HepG2 (cell line): ENCODE results near the gene F13B. TPM values are rescaled to one million over a fixed set of nuclear protein-coding genes. Genes with fewer than 3 reads are reported as not detected.

ENCODE experiments used
- ATAC-seq: fragments of 200-7000 bp; cut with Tn5 transposase; 3 replicates; pipeline ENCODE4 v1.9.1; 2020; ENCODE audit warnings: mild to moderate bottlenecking, moderate library complexity
- BruUV-seq: library from RNA; stranded (reverse); fragments of 400-500 nt; replicated peaks from 2 replicates; lab custom pipeline; 2021; lab: Mats Ljungman, UMichigan
- CTCF ChIA-PET: fragments of 300-600 bp; formaldehyde crosslinking; extraction: SDS; loops from one replicate; lab custom pipeline; 2021; ENCODE audit warnings: low total read pairs, inconsistent platforms, low intra/inter-chr PET ratio; lab: Yijun Ruan, JAX
- POLR2A ChIA-PET: fragments of 350-600 bp; sonication (Branson Sonifier 250); formaldehyde crosslinking; loops from one replicate; lab custom pipeline; 2020; ENCODE audit warnings: antibody characterized with exemption, inconsistent platforms; lab: Yijun Ruan, JAX
- DNase-seq: peaks from one replicate; pipeline ENCODE4 v3.0.0-alpha.2; 2015; ENCODE audit warnings: low spot score
- FAIRE-seq: peaks from 3 replicates; lab custom pipeline; 2011; peaks lifted over from hg19 to GRCh38; lab: Jason Lieb, UNC
- H2AFZ ChIP-seq: one replicate; pipeline ENCODE4 v1.6.1; 2011; ENCODE audit warnings: low read length, inconsistent platforms
- H3K27ac ChIP-seq: fragments of 300-600 bp; 3 replicates; pipeline ENCODE4 v1.8.0; 2011; ENCODE audit warnings: mixed run types, mild to moderate bottlenecking, mixed read lengths, low read length, inconsistent platforms; ENCODE audit not compliant: insufficient read depth; ENCODE audit errors: extremely low read length
- H3K27me3 ChIP-seq, 2 experiments: fragments of 200-600 bp in 1 of 2; 2 replicates in 1 of 2; 3 replicates in 1 of 2; pipeline versions ENCODE4 v1.6.0 to v1.8.0; 2011; ENCODE audit warnings: low read length in 2 of 2, mild to moderate bottlenecking in 2 of 2, moderate library complexity in 2 of 2, inconsistent platforms in 1 of 2; ENCODE audit not compliant: insufficient read depth in 2 of 2, control insufficient read depth in 1 of 2
- H3K36me3 ChIP-seq, 2 experiments: fragments of 200-600 bp in 1 of 2; replicated peaks in 1 of 2; 2 replicates in 1 of 2; 3 replicates in 1 of 2; pipeline versions ENCODE4 v1.5.1 to v1.8.0; 2011; ENCODE audit warnings: low read length in 2 of 2, inconsistent platforms in 1 of 2; ENCODE audit not compliant: insufficient read depth in 2 of 2, control insufficient read depth in 1 of 2
- H3K4me1 ChIP-seq: 2 replicates; pipeline ENCODE4 v1.5.1; 2012; ENCODE audit warnings: low read length, inconsistent platforms; ENCODE audit not compliant: insufficient read depth
- H3K4me2 ChIP-seq: 2 replicates; pipeline ENCODE4 v1.6.0; 2011; ENCODE audit warnings: low read depth, low read length, inconsistent platforms
- H3K4me3 ChIP-seq, 3 experiments: fragments of 200-600 bp in 1 of 3; sonication (generic), shearing (Covaris generic) in 1 of 3; replicated peaks in 1 of 3; 2 replicates each; pipeline ENCODE4 v1.5.1; 2011 to 2016; ENCODE audit warnings: low read length in 3 of 3, inconsistent platforms in 2 of 3, low read depth in 2 of 3, mild to moderate bottlenecking in 2 of 3, control low read depth in 1 of 3, mixed read lengths in 1 of 3; ENCODE audit not compliant: insufficient read depth in 1 of 3
- H3K79me2 ChIP-seq: one replicate; pipeline ENCODE4 v1.6.1; 2011; ENCODE audit warnings: low read length, inconsistent platforms; ENCODE audit not compliant: insufficient read depth
- H3K9ac ChIP-seq: 2 replicates; pipeline ENCODE4 v1.6.0; 2011; ENCODE audit warnings: mild to moderate bottlenecking, low read depth, low read length, inconsistent platforms; ENCODE audit not compliant: insufficient read depth
- H3K9me3 ChIP-seq: 2 replicates; pipeline ENCODE4 v1.5.1; 2012; ENCODE audit warnings: mild to moderate bottlenecking, low read length
- H4K20me1 ChIP-seq: 2 replicates; pipeline ENCODE4 v1.6.0; 2011; ENCODE audit warnings: inconsistent platforms, mild to moderate bottlenecking, low read length, moderate library complexity; ENCODE audit not compliant: insufficient read depth
- SP4 ChIP-seq: sonication (generic); formaldehyde crosslinking; IDR thresholded peaks from 2 replicates; pipeline ENCODE4 v1.8.1; 2023; ENCODE audit warnings: mild to moderate bottlenecking, missing genetic modification reagents
- ZNF234 ChIP-seq: sonication (generic); formaldehyde crosslinking; conservative IDR thresholded peaks from 2 replicates; pipeline ENCODE4 v1.5.1; 2020; ENCODE audit warnings: mild to moderate bottlenecking, missing genetic modification reagents
- ZNF276 ChIP-seq: sonication (generic); formaldehyde crosslinking; IDR thresholded peaks from 2 replicates; pipeline ENCODE4 v1.4.0; 2020; ENCODE audit warnings: mild to moderate bottlenecking, low read depth, missing genetic modification reagents
- ZNF558 ChIP-seq: sonication (generic); formaldehyde crosslinking; IDR thresholded peaks from 2 replicates; pipeline ENCODE4 v1.9.0; 2022; ENCODE audit warnings: mild to moderate bottlenecking, missing genetic modification reagents, borderline replicate concordance
- in situ Hi-C: cut with HindIII; loops from 2 replicates; pipeline ENCODE4 v1.10.0; 2017; ENCODE audit warnings: low pct_unique_long_range_greater_than_20kb; ENCODE audit not compliant: extremely low pct_ligation_motif_present
- intact Hi-C: fragments of 100-400 bp; cut with micrococcal nuclease; formaldehyde crosslinking; loops from one replicate; pipeline ENCODE4 v1.10.0; 2022; ENCODE audit not compliant: unreplicated experiment
- polyA plus RNA-seq, 8 experiments: library from polyadenylated mRNA; depleted of rRNA in 3 of 8; stranded (reverse) in 7 of 8; unstranded in 1 of 8; fragments of >200 nt; fragmentation: Illumina TruSeq in 4 of 8; extraction: Trizol in 4 of 8; gene quantifications; 2 replicates each; pipeline versions ENCODE4 v1.2.1 to v1.2.3, GENCODE V29; 2011 to 2016; ENCODE audit warnings: low read depth in 4 of 8, missing spikeins in 1 of 8, mixed read lengths in 1 of 8; ENCODE audit not compliant: insufficient read depth in 1 of 8
- total RNA-seq, 5 experiments: library from RNA; depleted of rRNA; stranded (reverse); fragments of >200 nt; fragmentation: Illumina TruSeq; extraction: Trizol; gene quantifications; 2 replicates each; pipeline ENCODE4 v1.2.3, GENCODE V29; 2016; ENCODE audit warnings: low read depth in 1 of 5

The F13B gene
- total and polyA plus RNA-seq, 2 of the 13 experiments (the other 11 are each of a cell fraction or from before 2014, with no cell fraction given), result 0.41 to 2.7 TPM

- TF ChIP-seq ZNF276 (CRISPR knock-in tag) (no peak), ZNF558 (CRISPR knock-in tag) (no peak), ZNF234 (CRISPR knock-in tag) (no peak)
These were observed 25.5 kb upstream of the F13B start (continued) for GRCh38 chr1:197092491-197093023.

GRCh38 chr1:197083474-197083873, 16.4 kb upstream of the F13B start:
- Histone ChIP-seq H3K4me2 (no peak overlapping the region), H3K36me3 (peaks cover 1 to 27% of the 10 kb centered on the region in 2 experiments; a peak in 4 of 5 replicates), H3K4me3 (no peak overlapping the region), H2AFZ (no peak overlapping the region), H3K27ac (no peak overlapping the region), H3K9me3 (peaks cover 23% of the 10 kb centered on the region), H3K4me1 (no peaks in the 10 kb centered on the region), H3K27me3 (no peaks in the 10 kb centered on the region), H3K79me2 (no peaks in the 10 kb centered on the region), H4K20me1 (no peaks in the 10 kb centered on the region), H3K9ac (no peak overlapping the region)
- FAIRE-seq (no peak), ATAC-seq (no peak), DNase-seq (no peak)
- in situ Hi-C loops (no loop called here), intact Hi-C loops (no loop called here)
- POLR2A ChIA-PET, result no interaction called here
- BruUV-seq, result no TSS peak
- CTCF ChIA-PET, result no interaction called here
- TF ChIP-seq SP4 (CRISPR knock-in tag), result no peak
